Suppressor macrophage treated with lipopolysaccharide for 4 hours (primary cell): Measurements from ENCODE around the gene ODAPH.

Experiments used
- DNase-seq: peaks from one replicate; pipeline ENCODE4 v3.0.0-alpha.2; 2020

ODAPH gene

GRCh38 chr4:75545526-75545925 is 10.3 kb upstream of the ODAPH start:
- no peak for DNase-seq

- peak; percentile 57 for DNase-seq
These were observed 8.0 kb upstream of the ODAPH start for GRCh38 chr4:75547647-75548387.

GRCh38 chr4:75549019-75549418 is 6.8 kb upstream of the ODAPH start:
- no peak for DNase-seq

GRCh38 chr4:75552452-75552851 is 3.4 kb upstream of the ODAPH start:
- no peak for DNase-seq

- DNase-seq: no peak
These were observed 1.8 kb downstream of the ODAPH start for GRCh38 chr4:75557696-75558095.

GRCh38 chr4:75561789-75562188 is 5.9 kb downstream of the ODAPH start:
- DNase-seq: no peak

- no peak for DNase-seq
These were observed 8.2 kb downstream of the ODAPH start for GRCh38 chr4:75564023-75564422.

GRCh38 chr4:75565481-75565880 is 9.6 kb downstream of the ODAPH start:
- no peak for DNase-seq

- peak; percentile 9 for DNase-seq
These were observed 11.0 kb downstream of the ODAPH start for GRCh38 chr4:75566911-75567310.

GRCh38 chr4:75567725-75568124 is 11.9 kb downstream of the ODAPH start:
- no peak for DNase-seq

- no peak for DNase-seq
These were observed 28.2 kb downstream of the ODAPH start for GRCh38 chr4:75584067-75584466.

- DNase-seq: no peak
These were observed 37.5 kb downstream of the ODAPH start for GRCh38 chr4:75593393-75593792.

- no peak for DNase-seq
These were observed 40.2 kb downstream of the ODAPH start for GRCh38 chr4:75596061-75596460.

GRCh38 chr4:75598390-75598789 is 42.5 kb downstream of the ODAPH start:
- no peak for DNase-seq

- DNase-seq: no peak
These were observed 43.8 kb downstream of the ODAPH start for GRCh38 chr4:75599647-75600046.

GRCh38 chr4:75605928-75606327 is 50.1 kb downstream of the ODAPH start:
- no peak for DNase-seq

GRCh38 chr4:75612306-75612705 is 56.4 kb downstream of the ODAPH start:
- DNase-seq: no peak
